Mesodermal cell (in vitro differentiated cells): ENCODE data around the gene C10orf105.

Source experiments
- H3K27ac ChIP-seq: 2 replicates; pipeline ENCODE4 v1.7.0; 2013; ENCODE audit warnings: mild to moderate bottlenecking, low read depth, low read length, moderate library complexity; ENCODE audit not compliant: severe bottlenecking
- H3K36me3 ChIP-seq: 2 replicates; pipeline ENCODE4 v1.7.1; 2013; ENCODE audit warnings: mild to moderate bottlenecking, low read length, moderate library complexity; ENCODE audit not compliant: control insufficient read depth, insufficient read depth
- H3K4me1 ChIP-seq: one replicate; pipeline ENCODE4 v1.7.1; 2013; ENCODE audit warnings: mild to moderate bottlenecking, low read length; ENCODE audit not compliant: insufficient read depth, control insufficient read depth, poor library complexity, severe bottlenecking
- H3K4me3 ChIP-seq: 2 replicates; pipeline ENCODE4 v1.7.0; 2013; ENCODE audit warnings: low read length, control low read depth, mild to moderate bottlenecking; ENCODE audit not compliant: insufficient read depth, poor library complexity, severe bottlenecking; ENCODE audit errors: extremely low read depth
- H3K9me3 ChIP-seq: 2 replicates; pipeline ENCODE4 v1.7.1; 2013; ENCODE audit warnings: mild to moderate bottlenecking, low read length, moderate library complexity; ENCODE audit not compliant: control insufficient read depth
- WGBS, 2 experiments: methylation state at CpG; one replicate each; pipeline ENCODE4 v1.1.5; 2013; ENCODE audit warnings: missing lambda C conversion rate in 2 of 2; ENCODE audit not compliant: insufficient coverage in 2 of 2; 5-methylcytosine and 5-hydroxymethylcytosine counted together

The C10orf105 gene

DNA sequence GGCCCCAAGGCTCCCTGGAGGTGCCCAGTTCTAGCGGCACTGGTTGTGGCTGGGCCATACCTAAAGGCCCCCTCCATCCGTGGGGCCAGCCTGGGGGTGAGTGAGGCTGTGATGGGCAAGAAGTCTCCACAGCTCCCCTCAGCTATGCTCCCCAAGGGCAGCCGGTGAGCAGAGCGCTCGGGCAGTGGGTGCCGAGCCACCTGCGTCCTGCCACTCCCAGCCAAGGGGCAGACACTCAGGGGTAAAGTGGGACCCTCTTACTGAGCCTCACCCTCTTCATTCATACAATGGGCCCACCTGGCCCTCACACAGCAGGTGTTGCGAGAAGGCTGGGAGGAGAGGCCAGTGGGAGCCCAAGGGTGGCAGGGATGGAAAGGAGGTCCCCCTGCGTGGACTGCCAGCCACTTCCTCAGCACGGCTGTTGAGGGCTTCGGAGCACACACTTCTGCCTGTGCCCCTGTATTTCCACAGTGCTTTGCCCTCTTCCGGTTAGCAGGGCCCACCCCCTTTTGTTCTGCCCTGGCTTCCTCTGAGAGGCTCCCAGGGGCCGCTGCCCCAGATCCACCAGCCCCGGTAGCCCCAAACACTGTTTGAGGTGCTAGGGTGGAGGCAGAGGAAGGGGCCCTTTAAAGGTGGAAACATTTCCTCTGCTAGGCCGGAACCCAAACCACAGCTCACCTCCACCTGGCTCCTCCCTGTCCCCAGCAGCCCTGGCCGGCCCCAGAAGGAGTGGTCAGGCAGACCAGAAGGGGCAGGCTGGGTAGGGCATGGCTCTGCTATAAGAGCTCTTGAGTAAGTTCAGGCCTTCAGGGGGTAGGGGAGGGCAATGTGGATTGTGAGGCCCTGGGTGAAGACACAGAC, 16.4 kb upstream of the C10orf105 start:
- no peaks in the 10 kb centered on the region for H3K36me3 ChIP-seq
- no peak overlapping the region for H3K27ac ChIP-seq
- peaks cover 7% of the 10 kb centered on the region for H3K4me1 ChIP-seq
- no peak overlapping the region for H3K4me3 ChIP-seq
- no peaks in the 10 kb centered on the region for H3K9me3 ChIP-seq
- WGBS, 2 experiments: 87 to 91% methylated on average over 6 to 9 of the region's 16 CpGs

DNA sequence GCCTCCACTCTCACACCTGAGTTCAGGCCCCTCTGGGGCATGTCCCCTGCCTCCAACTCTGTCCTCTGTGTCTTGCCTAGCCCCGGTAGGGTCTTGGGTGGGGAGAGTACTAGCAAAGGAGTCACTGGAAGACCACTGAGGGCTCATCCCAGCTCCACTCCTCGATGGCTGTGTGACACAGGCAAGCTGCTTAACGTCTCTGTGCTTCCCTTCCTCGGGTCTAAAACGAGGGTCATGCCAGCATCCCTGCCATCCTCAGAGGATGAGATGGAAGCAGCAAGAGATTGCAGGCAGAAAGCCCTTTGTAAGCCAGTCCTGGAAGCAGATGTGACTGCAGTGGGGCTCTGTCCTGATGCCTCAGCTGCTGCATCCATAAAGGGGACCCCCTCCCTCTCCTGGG, 15.2 kb upstream of the C10orf105 start:
- Histone ChIP-seq H3K9me3 (no peaks in the 10 kb centered on the region), H3K4me1 (peaks cover 7% of the 10 kb centered on the region), H3K36me3 (no peaks in the 10 kb centered on the region), H3K4me3 (no peak overlapping the region), H3K27ac (no peak overlapping the region)
- whole genome bisulfite sequencing, 2 experiments: 94 to 98% methylated on average over 5 of the region's 5 CpGs

DNA sequence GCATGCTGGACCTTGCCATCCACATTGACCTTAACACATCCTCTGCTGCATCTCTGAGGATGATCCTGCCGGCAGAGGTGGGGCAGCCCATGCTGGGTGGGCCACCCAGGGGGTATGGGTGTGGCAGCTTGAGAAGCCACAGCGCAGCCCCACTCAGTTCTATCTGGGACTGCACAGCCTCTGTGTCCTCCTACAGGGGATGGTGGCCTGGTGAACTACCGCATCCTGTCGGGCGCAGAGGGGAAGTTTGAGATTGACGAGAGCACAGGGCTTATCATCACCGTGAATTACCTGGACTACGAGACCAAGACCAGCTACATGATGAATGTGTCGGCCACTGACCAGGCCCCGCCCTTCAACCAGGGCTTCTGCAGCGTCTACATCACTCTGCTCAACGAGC, 12.2 kb upstream of the C10orf105 start:
- H3K4me1 ChIP-seq: peaks cover 27% of the 10 kb centered on the region
- H3K4me3 ChIP-seq: no peak overlapping the region
- no peaks in the 10 kb centered on the region for H3K36me3 ChIP-seq
- no peak overlapping the region for H3K27ac ChIP-seq
- no peaks in the 10 kb centered on the region for H3K9me3 ChIP-seq
- 96% methylated on average over 11 to 12 of the region's 12 CpGs for WGBS, 2 experiments

DNA sequence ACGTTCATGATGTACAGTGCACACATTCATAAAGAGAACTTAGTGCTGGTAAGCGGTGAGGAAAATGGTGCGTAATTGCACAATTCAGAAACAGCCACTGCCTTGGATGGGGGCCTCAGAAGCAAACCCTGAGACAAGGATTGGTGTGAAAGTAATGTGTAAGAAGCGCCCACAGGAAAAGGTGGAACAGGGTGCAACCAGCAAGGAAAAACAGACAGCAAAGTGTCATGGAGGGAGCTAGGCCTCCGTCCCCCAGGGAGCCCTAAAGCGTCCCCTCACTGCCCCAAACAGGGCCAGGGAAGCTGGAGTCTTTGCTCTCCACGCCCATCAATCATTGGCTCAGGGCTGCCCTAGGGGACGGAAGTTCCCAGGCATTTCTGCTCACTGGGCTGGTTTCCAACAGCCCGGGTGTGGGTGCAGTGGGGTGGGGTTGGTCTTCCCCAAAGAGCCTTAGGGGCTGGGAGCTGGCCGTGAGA, 9.6 kb upstream of the C10orf105 start:
- H3K4me1 ChIP-seq: peaks cover 40% of the 10 kb centered on the region
- H3K4me3 ChIP-seq: no peak overlapping the region
- 88 to 91% methylated on average over 6 of the region's 10 CpGs for WGBS, 2 experiments
- no peak overlapping the region for H3K27ac ChIP-seq
- H3K9me3 ChIP-seq: no peaks in the 10 kb centered on the region
- no peaks in the 10 kb centered on the region for H3K36me3 ChIP-seq

DNA sequence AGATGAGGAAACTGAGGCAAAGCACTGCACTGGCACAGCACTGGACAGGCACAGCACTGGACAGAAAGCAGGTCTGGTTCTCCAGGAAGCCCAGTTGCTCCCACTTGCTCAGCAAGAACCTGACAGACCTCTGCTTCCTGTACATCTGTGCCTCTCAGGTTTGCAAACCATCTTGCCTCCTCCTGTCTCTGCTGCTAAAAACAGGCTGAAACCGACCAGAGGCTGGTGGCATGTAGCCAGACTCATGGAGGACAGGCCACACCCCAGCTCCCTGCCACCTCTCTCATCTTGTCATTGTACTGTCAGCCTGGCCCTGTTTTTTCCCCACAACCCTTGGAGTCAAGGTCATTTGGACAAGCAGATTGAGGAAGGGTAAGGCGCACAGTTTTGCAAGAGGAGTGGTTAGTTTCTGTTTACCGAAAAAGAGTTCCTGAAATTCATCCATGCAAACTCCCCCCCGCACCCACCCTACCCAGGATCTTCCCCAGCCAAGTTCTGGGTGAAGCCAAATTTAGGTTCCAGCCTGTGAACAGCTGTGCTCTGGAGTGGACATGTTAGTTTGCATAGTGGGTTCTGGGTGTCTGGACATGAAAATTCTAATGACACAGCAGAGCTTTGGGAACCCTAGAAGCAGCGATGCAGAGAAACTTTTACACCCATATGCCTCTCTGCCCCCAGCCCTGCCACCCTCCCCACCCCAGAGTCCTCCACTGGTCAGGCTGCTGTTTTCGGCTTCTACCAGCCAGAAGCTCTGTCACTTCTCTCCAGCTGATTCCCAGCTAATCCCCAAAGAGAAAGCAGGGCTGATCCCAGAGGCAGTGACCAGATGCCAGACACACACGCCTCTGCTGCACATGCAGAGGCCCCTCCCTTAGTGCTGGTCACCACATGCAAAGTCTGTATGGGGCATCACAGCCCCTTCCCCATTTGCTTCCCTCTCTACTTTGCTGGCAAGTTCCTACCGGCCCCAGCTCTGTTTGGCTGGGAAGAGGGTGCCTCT, 8.5 kb upstream of the C10orf105 start:
- Histone ChIP-seq H3K9me3 (no peaks in the 10 kb centered on the region), H3K4me1 (peaks cover 42% of the 10 kb centered on the region), H3K4me3 (no peak overlapping the region), H3K27ac (peak overlapping the region; percentile 45), H3K36me3 (no peaks in the 10 kb centered on the region)
- 83 to 93% methylated on average over 3 to 4 of the region's 8 CpGs for WGBS, 2 experiments

DNA sequence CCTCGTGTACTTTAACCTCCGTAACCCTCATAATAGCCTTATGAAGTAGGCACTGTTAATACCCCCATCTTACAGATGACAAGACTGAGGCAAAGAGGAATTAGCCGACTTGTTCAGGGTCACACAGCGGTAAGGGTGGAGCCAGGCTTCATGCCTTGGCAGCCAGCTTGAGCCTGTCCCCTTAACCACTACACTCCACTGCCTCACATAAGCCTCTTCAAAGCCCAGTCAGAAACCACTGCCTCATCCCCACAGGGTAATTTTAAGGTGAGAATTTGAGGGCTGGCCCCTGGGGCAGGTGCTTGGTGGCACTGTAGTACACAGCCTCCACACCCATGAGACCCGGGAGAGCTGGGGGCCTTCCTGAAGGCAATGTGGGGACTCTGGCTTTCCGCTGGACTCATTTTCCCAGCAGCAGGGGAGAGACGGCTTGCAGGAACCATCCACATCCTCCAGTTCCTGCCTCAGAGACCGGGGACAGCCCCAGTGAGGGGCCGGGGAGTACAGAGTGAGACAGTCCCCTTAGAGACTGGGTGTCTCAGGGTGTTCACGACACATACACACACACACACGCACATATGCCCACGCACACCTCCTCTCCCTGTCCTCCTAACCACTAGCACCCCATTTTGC, 7.6 kb upstream of the C10orf105 start:
- Histone ChIP-seq H3K4me3 (no peak overlapping the region), H3K36me3 (no peaks in the 10 kb centered on the region), H3K4me1 (peaks cover 42% of the 10 kb centered on the region), H3K27ac (no peak overlapping the region), H3K9me3 (no peaks in the 10 kb centered on the region)
- 91 to 96% methylated on average over 5 to 8 of the region's 12 CpGs for WGBS, 2 experiments

DNA sequence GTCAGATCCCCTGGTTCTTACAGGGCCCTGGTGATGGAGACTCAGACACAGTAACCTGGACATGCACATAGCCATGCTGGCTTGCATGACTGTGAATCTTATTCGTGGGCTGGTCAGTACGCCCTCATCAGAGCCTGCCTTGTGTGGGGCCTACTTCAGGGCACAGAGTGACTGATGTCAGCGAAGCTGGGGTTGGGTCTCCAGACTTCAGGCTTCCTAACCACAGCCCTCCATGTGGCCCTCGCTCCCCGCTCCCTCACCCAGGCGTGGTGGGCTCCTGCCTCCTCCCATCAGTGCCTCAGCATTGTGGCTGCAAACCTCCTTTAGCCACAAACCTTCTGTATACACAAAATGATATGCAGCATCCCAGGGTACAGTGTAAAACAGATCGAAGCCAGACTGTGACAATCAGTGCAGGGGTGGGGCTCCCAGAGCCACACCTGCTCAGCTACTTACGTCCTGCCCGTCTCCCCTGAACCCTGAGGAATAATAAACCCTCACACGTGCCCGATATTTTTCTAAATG, 7.1 kb upstream of the C10orf105 start:
- peaks cover 41% of the 10 kb centered on the region for H3K4me1 ChIP-seq
- WGBS, 2 experiments: 95 to 96% methylated on average over 8 to 9 of the region's 11 CpGs
- H3K4me3 ChIP-seq: no peak overlapping the region
- peak overlapping the region; percentile 72 for H3K27ac ChIP-seq
- no peaks in the 10 kb centered on the region for H3K9me3 ChIP-seq
- no peaks in the 10 kb centered on the region for H3K36me3 ChIP-seq

DNA sequence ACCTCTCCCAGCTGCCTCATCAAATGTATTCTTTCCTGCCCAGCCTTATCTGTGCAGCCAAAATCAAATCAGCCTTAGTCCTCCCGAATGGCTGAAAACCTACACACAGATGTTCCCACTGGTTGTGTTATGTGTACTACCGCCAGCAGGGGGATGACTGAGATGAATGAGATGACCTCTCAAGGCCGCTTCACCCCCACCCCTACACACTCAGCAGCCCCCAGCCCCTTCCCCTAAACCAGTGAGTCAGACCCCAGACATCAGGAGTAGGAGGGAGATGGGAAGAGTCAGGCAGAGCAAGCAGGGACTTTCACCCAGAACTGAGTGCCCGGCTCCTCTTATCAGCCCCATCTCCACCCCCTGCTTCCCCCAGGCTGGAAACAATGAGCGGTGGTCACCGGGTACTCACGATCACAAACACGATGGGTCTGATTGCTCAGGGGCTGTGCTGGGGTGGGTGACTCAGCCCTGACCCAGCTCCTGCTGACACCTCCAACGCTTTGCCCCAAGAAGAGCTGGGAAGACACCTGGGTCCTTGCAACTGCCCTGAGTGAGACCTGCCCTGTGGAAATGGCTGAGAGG, 6.5 kb upstream of the C10orf105 start:
- H3K4me3 ChIP-seq: no peak overlapping the region
- peaks cover 36% of the 10 kb centered on the region for H3K4me1 ChIP-seq
- peak overlapping the region; percentile 72 for H3K27ac ChIP-seq
- no peaks in the 10 kb centered on the region for H3K9me3 ChIP-seq
- H3K36me3 ChIP-seq: no peaks in the 10 kb centered on the region
- 25 to 65% methylated on average over 4 of the region's 9 CpGs for WGBS, 2 experiments

DNA sequence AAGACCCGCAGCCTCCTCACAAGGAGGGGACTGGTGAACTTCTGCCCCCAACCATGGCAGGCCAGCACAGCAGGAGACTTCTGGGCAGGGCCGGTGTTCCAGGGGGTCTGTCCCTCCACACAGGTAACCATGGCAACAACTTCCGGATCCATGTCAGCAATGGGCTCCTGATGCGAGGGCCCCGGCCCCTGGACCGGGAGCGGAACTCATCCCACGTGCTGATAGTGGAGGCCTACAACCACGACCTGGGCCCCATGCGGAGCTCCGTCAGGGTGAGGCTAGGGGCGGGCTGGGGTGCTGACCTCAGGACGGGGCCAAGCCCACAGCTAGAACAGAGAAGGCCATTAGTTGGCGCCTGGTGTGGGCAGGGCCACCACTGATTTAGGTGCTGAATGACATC, 5.7 kb upstream of the C10orf105 start:
- Histone ChIP-seq H3K4me3 (no peak overlapping the region), H3K27ac (no peak overlapping the region), H3K36me3 (no peaks in the 10 kb centered on the region), H3K4me1 (peaks cover 35% of the 10 kb centered on the region), H3K9me3 (no peaks in the 10 kb centered on the region)
- WGBS, 2 experiments: 92 to 93% methylated on average over 13 to 14 of the region's 14 CpGs

DNA sequence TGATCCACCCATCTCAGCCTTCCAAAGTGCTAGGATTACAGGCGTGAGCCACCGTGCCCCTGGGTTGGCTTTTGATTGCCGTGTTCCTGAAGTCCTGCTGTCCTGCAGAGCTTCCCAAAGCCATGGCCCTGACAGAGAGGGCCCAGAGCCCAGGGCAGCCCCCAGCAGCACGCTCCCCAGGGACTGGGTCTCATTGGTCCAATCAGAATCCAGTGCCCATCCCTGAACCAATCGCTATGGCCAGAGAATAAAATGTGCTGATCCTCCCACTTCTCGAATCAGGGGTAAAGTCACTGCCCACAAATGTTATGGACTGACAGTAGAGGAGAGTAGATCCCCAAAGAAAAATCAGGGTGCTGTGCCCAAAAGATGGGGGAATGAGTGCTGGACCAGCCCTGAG, 5.0 kb upstream of the C10orf105 start:
- Histone ChIP-seq H3K4me3 (no peak overlapping the region), H3K4me1 (peaks cover 35% of the 10 kb centered on the region), H3K27ac (no peak overlapping the region), H3K36me3 (no peaks in the 10 kb centered on the region), H3K9me3 (no peaks in the 10 kb centered on the region)
- whole genome bisulfite sequencing, 2 experiments: 94 to 95% methylated on average over 6 of the region's 6 CpGs
